NOMO-1 treated with DMSO at 0.1 percent for 48 hours (cell line): Measurements from ENCODE around the gene CRB1.

ENCODE experiments used
- DNase-seq: peaks from one replicate; lab custom pipeline; 2025; ENCODE audit not compliant: unreplicated experiment; lab: John Stamatoyannopoulos, UW

Gene CRB1

DNA sequence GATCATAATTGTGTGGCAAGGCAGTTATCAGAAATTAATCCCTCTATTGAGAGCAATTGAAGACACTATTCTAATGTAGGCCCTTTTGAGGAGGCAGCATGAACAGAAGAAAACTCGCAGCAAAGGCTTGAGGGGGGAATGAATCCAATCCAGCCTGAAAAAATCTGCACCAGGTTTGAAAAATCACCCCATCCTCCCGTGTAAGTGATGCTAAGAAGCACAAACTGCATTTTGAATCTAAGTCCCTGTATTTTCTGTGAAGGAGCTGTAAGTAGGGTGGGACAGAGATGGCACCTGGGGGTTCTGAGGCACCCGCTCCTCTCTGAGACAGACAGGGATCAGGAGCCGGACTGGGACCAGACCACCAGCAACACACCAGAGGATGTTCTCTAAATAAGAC lies at the start of gene CRB1:
Gene CRB1 (plus strand): TSS at position 241 of the 400 bp plus-strand sequence. CDS start 161 bp downstream, outside the sequence.
- DNase-seq: no peak

DNA sequence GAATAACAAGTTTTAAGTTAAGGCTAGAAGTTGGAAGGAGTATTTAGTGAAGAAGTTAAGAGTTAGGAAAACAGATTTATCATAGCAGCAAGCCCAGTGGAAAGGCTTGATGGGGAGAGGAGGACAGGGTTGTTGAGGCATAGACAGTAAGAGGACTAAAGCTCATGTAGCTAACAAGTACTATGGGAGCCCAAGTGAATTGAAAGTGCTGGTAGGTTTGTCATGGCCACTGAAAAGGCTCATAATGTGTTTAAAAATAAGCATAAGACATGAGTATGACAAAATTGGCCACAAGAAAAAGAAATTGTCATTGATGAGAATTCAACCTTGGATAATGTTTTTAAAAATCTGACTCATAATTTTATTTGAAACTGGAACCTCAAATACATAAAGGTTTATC lies 49.2 kb upstream of the CRB1 start:
- DNase-seq: no peak

GRCh38 chr1:197222025-197222685 lies 45.9 kb upstream of the CRB1 start:
- DNase-seq: no peak

DNA sequence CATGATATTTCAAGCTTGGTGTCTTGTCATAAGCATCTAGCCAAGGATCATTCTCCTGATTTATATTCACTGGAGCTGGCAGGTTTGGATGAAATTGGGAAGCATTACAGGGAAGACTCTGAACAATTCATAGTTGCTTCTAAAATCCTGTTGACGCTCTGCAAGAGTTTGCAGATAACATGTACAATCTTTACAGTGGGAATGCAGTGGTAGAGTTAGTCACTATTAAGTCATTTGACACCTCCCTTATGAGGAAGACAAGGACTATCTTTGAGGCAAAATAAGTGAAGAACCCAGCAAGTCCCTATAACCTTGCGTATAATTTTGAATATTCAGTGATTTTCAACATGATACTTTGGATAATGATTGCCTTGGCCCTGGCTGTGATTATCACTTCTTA lies 45.3 kb upstream of the CRB1 start:
- no peak for DNase-seq

GRCh38 chr1:197224160-197224559 lies 43.9 kb upstream of the CRB1 start:
- no peak for DNase-seq

DNA sequence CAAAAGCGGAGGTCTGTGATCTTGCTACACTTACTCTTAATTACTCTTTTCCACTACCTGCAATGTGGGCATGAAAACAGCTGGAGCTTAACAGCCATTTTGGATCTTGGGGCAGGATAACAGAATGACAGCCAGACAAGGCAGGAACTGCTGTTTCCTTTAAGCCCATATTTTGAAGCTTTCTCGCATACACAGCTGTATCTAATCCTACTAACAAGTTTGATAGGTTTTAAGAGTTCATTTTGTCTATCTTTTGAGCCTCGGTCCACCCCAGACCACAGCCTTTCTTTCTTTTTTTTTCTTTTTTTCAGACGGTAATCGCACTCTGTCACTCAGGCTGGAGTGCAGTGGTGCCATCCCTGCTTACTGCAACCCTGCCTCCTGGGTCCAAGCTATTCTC lies 42.4 kb upstream of the CRB1 start:
- DNase-seq: no peak

- DNase-seq: no peak
Observed at GRCh38 chr1:197234581-197234980, 33.5 kb upstream of the CRB1 start.

GRCh38 chr1:197235355-197235754 lies 32.7 kb upstream of the CRB1 start:
- DNase-seq: no peak

GRCh38 chr1:197247465-197247864 lies 20.6 kb upstream of the CRB1 start:
- DNase-seq: no peak

GRCh38 chr1:197249324-197249723 lies 18.7 kb upstream of the CRB1 start:
- no peak for DNase-seq

DNA sequence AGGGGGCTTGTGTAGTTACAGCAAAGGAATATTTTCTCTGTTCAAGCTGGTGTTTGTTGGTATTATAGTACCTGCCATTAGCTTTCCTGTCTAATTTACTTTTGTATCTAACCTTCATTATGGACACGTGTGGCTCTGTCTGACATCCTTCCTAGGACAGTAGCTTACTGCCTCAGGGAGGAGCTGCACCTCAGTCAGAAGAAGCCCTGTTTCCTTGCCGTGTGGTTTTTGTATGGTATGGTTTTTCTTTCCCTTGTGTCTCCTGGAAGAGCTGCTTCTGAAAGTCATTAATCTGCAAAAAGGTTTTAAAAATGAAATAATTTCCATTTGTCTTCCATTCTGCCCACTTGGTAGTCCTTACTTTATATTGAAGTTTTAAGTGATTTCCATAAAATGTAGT lies 17.4 kb upstream of the CRB1 start:
- DNase-seq: no peak

DNA sequence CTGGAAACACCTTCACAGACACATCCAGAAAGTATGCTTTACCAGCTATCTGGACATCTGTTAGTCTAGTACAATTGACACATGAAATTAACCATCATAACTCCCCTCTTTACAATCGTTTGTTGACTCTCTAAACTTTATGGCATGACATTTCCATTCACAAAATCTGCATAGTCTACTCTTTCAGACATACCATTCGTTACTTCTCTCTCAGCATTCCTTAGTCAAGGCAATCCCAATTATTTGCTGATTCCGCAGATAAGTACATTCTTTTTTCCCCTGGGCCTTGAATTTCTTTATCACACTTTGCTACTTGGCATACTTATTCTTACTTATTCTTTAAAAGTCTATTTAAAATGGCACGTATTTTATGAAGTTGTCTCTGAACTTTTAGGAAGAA lies 15.1 kb upstream of the CRB1 start:
- no peak for DNase-seq

DNA sequence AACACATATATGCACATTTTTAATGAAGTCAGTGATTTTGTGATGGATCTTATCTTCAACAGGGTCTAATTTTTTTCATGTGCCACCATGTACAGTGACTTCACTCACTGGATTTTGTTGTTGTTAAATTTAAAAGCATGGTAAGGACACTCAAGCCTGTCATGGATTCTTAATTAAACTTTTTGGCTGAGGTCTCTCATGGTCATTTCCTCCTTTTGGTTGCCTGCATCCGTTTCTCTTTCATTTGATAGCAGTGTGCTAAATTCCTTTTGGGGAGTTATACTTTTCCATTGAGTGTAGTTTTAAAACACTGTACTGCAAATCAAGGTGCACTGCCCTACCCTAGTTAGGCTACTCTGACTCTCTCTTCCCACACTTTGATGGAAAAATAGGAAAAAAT lies 13.2 kb upstream of the CRB1 start:
- DNase-seq: no peak

GRCh38 chr1:197264936-197265567 lies 3.0 kb upstream of the CRB1 start:
- no peak for DNase-seq

DNA sequence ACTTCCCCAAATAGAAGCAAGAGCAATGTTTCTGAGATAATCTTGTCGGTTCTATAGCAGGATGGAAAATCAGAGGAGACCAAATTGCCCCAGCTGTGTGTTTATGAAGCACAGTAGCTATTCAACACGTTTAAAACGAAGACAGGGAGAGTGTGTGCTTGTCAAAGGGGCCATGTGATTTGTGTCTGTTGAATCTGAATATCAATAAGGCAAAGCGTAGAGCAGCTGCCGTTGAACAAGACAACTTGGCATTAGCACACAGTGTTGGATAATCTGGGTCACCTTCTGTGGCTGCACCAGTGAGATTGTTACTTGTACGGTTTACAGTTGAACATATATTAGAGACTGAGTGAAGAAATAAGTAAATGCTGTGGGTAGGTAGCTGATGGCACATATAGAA lies 1.0 kb downstream of the CRB1 start:
- no peak for DNase-seq

- DNase-seq: no peak
Observed at GRCh38 chr1:197272791-197273190, 4.7 kb downstream of the CRB1 start.

GRCh38 chr1:197277166-197277565 lies 9.1 kb downstream of the CRB1 start:
- no peak for DNase-seq

DNA sequence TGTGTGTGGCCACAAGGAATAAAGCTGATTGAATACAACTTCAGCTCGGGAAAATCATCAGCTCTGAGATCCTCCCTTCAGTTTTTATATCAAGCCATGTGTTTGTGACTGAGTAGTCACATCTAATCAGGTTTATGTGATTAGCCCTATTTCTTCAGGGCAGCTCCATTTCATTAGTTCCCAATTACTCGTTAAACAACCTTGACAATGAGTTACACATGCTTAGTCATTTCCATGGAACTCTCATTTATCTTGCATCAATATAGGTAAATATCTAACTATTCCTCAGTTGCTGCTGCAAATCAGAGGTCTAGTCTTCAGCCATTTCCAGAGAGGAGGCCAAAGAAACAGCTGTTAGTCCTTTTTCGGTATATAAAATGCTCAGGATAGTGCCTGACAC lies 16.3 kb downstream of the CRB1 start:
- DNase-seq: no peak

GRCh38 chr1:197284966-197285365 lies 16.9 kb downstream of the CRB1 start:
- peak; percentile 62 for DNase-seq

DNA sequence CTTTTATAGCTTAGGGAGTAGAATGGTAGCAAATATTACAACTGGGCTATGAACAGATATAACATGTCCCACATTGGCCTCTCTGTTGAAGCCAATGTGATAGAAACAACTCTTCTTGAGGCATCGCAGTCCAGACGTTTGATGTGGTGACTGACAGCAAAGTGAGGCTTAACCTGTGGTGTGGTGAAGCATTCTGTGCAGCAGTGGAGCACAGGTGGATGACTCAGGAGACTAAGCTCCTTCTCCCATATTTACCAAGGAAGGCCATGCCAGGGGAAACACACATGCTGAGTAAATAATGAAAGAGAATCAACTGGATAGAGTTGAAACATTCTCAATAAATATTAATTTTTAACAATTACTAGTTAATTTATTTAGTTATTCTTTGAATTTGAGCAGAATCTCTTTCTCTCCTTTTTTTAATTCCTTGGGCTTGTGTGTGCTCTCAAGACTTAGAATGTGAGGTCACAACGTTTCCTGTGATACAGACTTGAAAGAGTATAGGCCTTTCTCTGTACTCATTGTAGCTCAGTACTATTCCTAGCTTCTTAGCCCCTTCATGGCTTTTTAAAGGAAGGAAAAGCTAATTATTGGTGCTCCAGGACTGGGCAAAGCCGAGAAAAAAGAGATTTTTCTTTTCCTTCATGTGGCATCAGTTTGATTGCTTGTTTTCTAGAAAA lies 17.6 kb downstream of the CRB1 start:
- DNase-seq: no peak

- DNase-seq: no peak
Observed at GRCh38 chr1:197286634-197287033, 18.6 kb downstream of the CRB1 start.

GRCh38 chr1:197287863-197288262 lies 19.8 kb downstream of the CRB1 start:
- no peak for DNase-seq
